HL-60/S4 (cell line): ENCODE data around the gene MRPL16.

Source experiments
- in situ Hi-C: fragments of 300-500 bp; cut with MboI; formaldehyde crosslinking; loops from 2 replicates; pipeline ENCODE4 v1.14.3; 2022; ENCODE audit warnings: low sequenced_read_pairs

Gene MRPL16

DNA sequence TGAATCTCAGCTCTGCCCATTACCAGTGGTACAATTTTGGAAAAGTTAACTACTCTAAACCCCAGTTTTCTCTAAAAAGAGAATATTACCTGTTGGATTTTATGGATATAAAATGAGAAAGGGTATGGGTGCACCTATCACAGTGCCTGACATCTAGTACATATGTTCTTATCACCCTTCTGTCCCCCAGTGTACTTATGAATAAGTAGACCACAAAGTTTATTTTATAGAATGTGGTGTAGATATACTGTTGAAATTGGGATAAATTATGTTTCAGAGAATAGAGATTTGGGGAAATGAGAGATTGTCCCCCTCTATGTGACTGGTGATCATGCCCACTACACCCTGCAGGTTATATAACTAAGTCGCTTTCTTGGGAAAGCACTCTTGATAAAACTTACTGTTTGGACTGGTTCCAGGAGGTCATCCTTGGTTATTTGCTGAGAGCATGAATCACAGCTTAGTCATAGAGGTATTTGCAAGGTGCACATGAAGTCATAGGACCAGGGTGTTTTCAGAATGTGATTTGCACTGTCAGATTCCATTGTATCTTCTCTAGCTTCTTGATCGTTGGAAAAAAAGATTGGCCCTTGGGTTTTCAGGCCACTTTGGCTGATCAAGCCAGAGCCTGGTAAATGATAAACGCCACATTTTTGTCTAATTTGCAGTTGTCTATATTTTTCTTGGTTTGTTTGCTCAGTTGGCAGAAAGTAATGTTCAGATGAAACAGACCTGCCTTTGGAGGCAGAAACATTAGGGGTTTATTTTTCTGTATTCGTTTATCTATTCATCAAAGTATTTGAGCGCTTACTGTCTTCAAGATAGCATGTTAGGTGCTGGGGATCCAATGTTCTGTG is 34.1 kb downstream of the MRPL16 start:
- in situ Hi-C loops = no loop called here

DNA sequence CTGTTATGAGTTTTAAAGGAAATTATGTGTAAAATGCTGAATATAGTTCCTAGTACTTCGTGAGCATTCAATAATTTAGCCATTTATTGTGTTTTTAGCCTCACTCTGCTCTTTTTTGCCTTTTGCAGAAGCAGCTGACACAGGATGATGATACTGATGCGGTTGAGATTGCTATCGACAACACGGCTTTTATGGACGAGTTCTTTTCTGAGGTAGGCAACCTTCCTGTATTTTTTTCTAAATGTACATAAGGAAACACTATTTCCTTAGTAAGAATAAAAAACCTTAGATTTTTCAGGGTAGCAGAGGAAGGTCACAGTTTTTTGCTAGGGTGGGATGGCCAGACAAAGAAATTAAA is 37.5 kb downstream of the MRPL16 start:
- in situ Hi-C loops = no loop called here

DNA sequence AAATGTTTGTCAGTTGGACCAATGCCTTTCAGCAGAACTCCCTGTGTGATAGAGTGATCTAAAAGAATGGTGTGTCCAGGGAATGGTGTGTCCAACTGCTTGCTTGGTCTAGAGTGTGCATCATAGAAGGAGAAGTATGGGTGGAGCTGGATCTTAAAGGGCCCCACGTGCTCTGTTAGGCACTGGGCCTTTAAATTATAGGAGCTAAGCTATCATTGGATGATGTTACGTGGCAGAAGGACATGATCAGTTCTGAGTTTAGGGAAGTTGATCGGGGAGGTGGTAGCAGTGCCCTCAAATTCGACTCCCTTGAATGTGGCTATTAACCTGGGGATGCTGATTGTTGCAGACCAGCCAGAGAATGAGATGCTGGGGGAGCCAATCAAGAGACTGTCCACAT is 39.0 kb downstream of the MRPL16 start:
- in situ Hi-C loops = no loop called here

DNA sequence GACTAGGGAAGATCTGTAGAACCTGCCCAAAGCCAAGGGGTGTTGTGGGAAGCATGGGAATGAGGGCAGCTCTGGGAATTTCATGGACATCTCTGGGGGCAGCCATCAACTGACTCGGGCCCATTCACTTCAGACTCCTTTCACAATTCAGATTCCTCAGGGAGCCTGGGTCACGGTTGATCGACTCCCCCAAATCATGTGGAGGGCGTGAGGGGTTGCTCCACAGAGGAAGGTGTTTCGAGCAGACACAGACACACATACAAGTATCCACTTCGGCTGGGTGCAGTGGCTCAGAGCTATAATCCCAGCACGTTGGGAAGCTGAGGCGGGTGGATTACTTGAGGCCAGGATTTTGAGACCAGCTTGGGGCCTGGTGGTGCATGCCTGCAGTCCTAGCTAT is 39.7 kb downstream of the MRPL16 start:
- in situ Hi-C loops = no loop called here

DNA sequence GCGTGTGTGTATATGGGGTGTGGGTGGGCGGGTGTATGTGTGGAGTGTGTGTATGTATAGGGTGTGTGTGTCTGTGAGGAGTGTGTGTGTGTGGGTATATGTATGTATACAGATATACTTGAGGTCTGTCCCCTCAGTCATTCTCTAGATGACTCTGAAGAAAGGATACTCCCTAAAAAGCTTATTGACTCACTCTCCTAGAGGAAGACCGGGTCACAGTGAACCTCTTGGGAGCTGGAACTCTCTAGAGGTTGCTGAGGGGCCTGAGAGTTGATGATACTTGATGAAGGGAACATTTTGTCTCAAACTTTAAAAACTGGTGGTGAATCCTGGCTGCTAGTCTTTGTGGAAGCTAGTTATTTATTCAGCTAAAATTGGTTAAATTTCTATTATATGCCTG is 40.3 kb downstream of the MRPL16 start:
- in situ Hi-C loops = no loop called here

DNA sequence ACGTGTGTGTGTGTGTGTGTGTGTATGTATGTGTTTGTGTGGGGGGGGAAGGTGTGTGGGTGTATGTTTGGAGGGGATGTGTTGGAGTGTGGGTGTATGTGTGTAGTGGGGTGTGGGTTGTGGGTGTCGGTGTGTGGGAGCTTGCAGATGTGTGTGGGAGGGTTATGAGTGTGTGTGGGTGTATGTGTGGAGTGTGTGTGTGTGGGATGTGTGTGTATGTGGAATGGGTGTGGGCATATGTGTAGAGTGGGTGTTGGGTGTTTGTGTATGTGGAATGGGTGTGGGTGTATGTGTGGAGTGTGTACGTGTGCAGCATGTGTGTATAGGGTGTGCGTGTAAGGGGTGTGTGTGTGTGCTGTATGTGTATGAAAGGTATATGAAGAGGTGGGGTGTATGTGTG is 40.8 kb downstream of the MRPL16 start:
- in situ Hi-C loops = no loop called here

DNA sequence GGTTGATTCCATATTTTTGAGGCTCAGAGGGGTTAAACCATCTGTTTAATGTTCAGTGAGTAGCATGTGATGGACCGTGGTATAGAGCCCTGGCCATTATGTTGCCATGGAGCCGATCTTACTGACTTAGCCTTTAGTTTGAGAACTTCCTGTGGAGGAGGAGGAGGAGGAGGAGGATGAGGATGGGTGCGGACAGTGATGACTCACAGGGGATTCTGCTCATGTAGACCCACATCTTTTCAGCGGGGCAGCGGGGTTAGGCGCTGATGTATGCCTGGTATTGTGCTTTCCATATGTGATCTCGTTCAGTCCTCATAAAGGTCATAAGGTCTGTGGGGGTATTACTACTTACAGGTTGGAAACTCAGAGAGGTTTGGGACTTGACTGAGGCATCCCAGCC is 41.5 kb downstream of the MRPL16 start:
- in situ Hi-C loops = no loop called here

DNA sequence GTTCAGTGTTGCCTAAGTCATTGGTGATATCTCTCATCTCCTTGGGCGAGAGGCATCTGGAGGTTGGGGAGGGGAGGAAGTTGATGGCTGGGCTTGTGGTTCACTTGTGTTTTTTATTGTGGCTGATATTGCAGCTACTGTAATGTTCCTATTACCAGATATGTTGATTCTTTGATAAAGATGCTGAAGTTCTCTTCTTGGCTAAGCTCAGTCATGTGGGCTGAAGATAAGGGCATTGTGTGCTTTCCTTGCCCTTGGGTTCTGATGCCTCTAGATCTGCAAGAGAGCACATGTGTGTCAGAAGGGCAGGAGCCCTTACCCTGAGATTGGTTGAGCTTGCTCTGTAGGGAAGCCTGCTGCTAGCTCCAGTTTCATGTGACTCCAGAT is 43.4 kb downstream of the MRPL16 start:
- in situ Hi-C loops = no loop called here

DNA sequence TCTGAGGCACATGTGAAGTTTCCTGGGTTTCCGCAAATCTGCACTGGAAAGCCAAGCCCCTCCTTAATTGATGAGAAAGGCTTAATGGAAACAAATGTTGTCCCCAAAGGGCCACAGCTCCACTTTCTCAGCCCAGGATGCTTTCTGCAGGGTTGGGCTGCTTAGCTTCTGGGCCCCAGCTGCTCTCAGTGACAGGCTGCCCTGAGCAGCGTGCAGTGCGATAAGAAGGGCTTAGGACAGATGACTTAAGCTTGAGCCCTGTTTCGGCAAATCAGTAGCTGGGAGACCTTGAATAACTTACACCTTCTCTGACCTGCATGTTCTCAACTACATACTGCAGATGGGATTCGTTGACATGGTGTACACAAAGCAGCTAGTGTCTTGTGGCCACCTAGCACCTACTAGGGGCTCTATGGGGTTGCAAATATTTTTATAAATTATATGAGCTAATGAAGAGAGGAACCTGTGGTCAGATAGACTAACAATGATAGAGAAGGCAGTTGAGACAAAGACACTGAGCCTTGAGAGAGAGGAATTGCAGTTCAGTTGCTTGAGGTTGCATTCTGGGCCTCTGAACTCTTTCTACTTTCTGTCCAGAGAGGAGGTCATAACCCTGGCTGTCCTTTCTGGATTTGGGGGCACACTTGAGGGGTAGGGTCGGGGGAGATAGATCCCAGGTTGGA is 43.9 kb downstream of the MRPL16 start:
- in situ Hi-C loops = no loop called here

DNA sequence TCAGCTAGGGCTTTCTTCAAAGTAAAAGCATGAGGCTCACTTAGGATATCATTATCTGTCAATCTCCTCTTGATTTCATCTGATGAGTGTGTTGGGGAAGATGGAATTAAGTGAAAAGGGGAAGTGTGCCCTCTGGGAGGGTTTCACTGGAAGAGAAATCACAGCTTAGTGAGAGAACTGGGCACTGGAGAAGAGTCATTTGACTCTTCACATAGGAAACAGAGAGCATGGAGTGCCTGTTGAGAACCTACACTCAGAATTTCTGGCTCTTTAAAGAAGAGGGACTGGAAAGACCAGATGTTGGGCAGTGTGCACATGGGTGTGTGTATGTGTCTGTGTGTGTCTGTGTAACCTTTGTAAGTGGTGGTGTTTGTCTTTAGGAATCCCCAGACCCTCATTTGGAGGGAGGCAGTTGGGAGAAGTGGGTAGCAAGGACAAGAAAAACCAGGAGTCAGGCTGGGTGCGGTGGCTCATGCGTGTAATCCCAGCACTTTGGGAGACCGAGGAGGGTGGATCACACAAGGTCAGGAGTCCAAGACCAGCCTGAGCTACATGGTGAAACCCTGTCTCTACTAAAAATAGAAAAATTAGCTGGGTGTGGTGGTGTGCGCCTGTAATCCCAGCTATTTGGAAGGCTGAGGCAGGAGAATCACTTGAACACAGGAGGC is 45.4 kb downstream of the MRPL16 start:
- in situ Hi-C loops = no loop called here

DNA sequence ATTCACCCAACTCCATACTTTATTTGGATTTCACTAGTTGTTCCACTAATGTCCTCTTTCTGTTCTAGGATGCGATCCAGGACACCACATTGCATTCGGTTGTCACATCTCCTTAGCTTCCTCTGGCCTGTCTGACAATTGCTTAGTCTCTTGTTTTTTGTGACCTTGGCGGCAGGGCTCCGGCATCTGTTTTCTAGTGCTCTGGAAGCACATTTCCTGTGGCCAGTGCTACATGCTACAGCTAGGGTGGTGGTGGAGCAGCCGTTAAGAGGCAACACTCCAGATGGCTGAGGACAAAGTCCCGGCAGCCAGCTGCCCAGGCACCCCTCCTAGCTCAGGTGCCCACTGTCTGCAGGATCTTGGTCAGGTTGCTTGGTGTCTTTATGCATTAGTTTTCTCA is 48.6 kb downstream of the MRPL16 start:
- in situ Hi-C loops = no loop called here

DNA sequence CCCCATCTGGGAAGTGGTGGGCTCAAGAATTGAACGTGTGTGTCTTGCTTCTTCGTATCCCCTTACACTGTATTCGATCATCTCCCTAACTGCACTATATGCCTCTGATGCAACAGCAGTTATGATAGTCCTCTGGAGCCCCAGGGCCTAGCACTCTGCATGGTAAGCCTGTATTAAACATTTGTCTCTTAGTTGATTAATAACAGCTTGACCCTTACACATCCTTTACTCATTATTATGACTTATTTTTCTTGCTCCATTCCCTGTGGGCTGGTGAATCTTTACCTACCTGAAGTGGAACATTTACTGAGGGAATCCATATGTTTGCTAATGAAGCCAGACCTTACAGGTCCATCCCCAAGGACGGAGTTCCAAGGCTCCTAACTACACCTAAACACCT is 49.8 kb downstream of the MRPL16 start:
- in situ Hi-C loops = no loop called here

DNA sequence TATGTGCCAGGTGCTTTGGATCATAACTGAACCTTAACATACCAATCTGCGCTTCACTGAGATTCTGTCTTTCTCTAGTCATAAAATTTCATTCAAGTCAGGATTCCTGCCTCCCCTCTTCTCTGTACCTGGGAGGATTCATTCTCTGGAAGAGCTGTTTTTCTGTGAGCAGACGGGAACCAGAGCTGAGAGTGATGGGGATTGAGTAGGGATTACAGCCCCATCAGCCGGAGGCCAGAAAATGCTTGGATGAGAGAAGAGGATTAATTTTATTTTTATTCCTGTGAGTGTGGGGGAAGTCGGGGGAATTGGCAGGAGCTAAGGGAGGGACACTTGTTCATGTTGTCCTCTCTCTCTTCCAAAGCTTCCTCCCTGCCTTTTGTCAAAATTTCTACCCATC is 50.7 kb downstream of the MRPL16 start:
- in situ Hi-C loops = loop anchor here (5.0 kb wide), 1 partner anchor 42 kb away; no protein-coding TSS in a partner anchor

DNA sequence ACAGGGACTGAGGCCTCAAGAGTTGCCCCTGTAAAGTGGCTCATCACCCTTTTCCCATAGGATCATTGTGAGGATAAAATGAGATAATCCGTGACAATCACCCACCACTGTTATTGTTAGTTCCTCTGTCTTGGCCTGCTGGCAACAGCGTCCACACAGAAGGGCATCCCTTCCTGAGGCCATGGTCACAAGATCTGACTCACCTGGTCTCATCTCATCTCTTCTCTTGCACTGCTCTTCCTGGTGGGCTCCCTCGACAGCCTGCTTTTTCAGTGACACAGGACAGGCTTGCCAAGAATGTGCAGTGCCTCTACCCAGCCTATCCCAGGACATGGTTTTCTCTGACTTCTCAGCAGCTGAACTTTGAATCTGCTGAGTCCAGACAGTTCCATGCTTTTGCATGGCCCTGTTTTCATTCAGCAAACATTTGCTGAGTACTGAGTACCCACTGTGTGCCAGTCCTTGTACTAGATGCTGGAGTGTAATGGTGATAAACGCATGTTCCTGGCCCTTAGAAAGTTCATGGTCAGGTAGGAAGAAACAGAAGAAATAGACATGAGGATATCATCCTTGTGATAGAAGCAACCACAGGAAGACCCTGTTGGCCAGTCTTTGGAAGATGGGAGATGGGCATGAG is 52.1 kb downstream of the MRPL16 start:
- in situ Hi-C loops = loop anchor here (5.0 kb wide), 1 partner anchor 44 kb away; no protein-coding TSS in a partner anchor

DNA sequence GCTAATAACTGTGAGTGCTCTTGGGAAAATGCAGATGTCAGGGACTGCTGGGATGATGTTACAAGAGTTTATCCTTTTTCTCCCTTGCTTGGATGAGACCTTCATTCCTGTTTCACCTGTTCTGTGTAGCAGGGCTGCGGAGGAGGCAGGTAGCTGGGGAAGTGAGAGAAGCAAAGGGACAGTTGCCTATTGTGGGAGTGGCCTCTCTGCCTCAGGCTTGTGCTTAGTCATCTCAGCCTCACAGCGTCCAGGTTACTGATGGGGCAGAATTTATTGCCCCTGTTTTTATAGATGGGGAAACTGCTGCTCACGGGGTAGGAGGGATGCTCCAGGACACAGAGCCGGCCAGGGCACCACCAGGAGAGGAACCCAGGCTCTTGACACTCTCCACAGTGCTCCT is 53.7 kb downstream of the MRPL16 start:
- in situ Hi-C loops = loop anchor here (5.0 kb wide), 1 partner anchor 45 kb away; no protein-coding TSS in a partner anchor

DNA sequence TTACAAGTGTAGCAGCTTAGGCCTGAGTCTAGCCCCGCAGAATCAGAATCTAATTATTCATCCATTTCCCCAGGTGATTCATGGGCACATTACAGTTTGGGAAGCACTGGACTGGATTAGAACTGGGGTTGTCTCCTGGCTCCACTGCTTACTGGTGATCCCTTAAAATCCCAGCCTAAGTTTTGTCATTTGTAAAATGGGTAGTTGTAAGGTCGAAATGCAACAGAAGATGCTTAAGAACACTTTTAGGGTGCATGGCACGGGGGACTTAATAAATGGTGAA is 54.1 kb downstream of the MRPL16 start:
- in situ Hi-C loops = loop anchor here (5.0 kb wide), 1 partner anchor 46 kb away; no protein-coding TSS in a partner anchor
